Natural killer cell (primary cell): ENCODE results near the gene LIMS1. TPM values are rescaled to one million over a fixed set of nuclear protein-coding genes. Genes with fewer than 3 reads are reported as not detected.
"Not testable (repeated sequence)": the region's sequence is repeated elsewhere in the genome, so short reads cannot be mapped to it uniquely, and the experiment has no call there.

Experiments used
- ATAC-seq, 3 donors: fragments of 150-1000 bp in 2 of 3; fragments of 200-7000 bp in 1 of 3; cut with Tn5 transposase; 1 replicate in 1 of 3; 2 replicates in 2 of 3; pipeline ENCODE4 v1.10.0; 2021; ENCODE audit warnings: mild to moderate bottlenecking in 2 of 3, moderate library complexity in 2 of 3
- DNase-seq, 2 donors: peaks; one replicate each; pipeline versions ENCODE4 v3.0.0 to v3.0.0-alpha.2; 2013 to 2021; ENCODE audit warnings: mixed read lengths in 1 of 2
- H3K27ac ChIP-seq: one replicate; pipeline ENCODE4 v1.5.1; 2013; ENCODE audit warnings: mild to moderate bottlenecking, low read length
- H3K27me3 ChIP-seq: one replicate; pipeline ENCODE4 v1.6.1; 2013; ENCODE audit warnings: low read length; ENCODE audit not compliant: control insufficient read depth, insufficient read depth
- H3K36me3 ChIP-seq: one replicate; pipeline ENCODE4 v1.6.1; 2013; ENCODE audit warnings: low read length; ENCODE audit not compliant: control insufficient read depth, insufficient read depth
- H3K4me1 ChIP-seq: one replicate; pipeline ENCODE4 v1.6.1; 2013; ENCODE audit warnings: low read length; ENCODE audit not compliant: control insufficient read depth, insufficient read depth
- H3K4me3 ChIP-seq: one replicate; pipeline ENCODE4 v1.5.1; 2013; ENCODE audit warnings: low read length
- H3K9me3 ChIP-seq: one replicate; pipeline ENCODE4 v1.6.1; 2013; ENCODE audit warnings: low read length; ENCODE audit not compliant: control insufficient read depth, insufficient read depth
- H3K27ac Mint-ChIP-seq, 2 donors: one replicate each; pipeline ENCODE4 v1.8.0; 2022; ENCODE audit warnings: mild to moderate bottlenecking in 2 of 2, mixed read lengths in 2 of 2, moderate library complexity in 1 of 2
- H3K27me3 Mint-ChIP-seq, 2 donors: one replicate each; pipeline ENCODE4 v1.8.0; 2022; ENCODE audit warnings: low read depth in 2 of 2, mixed read lengths in 2 of 2
- H3K36me3 Mint-ChIP-seq: one replicate; pipeline ENCODE4 v1.8.0; 2022; ENCODE audit warnings: mixed read lengths
- H3K4me1 Mint-ChIP-seq, 2 donors: one replicate each; pipeline ENCODE4 v1.8.0; 2022; ENCODE audit warnings: mixed read lengths in 2 of 2
- H3K4me3 Mint-ChIP-seq: one replicate; pipeline ENCODE4 v1.8.0; 2022; ENCODE audit warnings: mild to moderate bottlenecking, moderate library complexity, mixed read lengths
- H3K9me3 Mint-ChIP-seq, 2 donors: one replicate each; pipeline ENCODE4 v1.8.0; 2022; ENCODE audit warnings: mixed read lengths in 2 of 2
- WGBS: methylation state at CpG from one replicate; pipeline ENCODE4 v1.1.7; 2013; ENCODE audit warnings: missing lambda C conversion rate; ENCODE audit not compliant: insufficient coverage; 5-methylcytosine and 5-hydroxymethylcytosine counted together
- intact Hi-C: fragments of 100-400 bp; cut with micrococcal nuclease; formaldehyde crosslinking; loops from one replicate; pipeline ENCODE4 v1.14.2; 2022
- total RNA-seq, 4 donors: library from RNA; stranded (reverse); fragments of 120-200 nt in 1 of 4; gene quantifications; one replicate each; pipeline versions ENCODE4 v1.2.3 to v1.2.4, GENCODE V29; 2013 to 2022
- TF ChIP-seq, protein P1 (sequence below): fragments of 200-600 bp; IDR thresholded peaks from one replicate; pipeline ENCODE4 v1.8.0; 2022; ENCODE audit warnings: antibody characterized with exemption

The LIMS1 gene
- total RNA-seq, 3 donors from 2014 or later (not counting 1 experiment from before 2014, with no cell fraction given), result 31.6 to 41.4 (median 34.8) TPM

DNA sequence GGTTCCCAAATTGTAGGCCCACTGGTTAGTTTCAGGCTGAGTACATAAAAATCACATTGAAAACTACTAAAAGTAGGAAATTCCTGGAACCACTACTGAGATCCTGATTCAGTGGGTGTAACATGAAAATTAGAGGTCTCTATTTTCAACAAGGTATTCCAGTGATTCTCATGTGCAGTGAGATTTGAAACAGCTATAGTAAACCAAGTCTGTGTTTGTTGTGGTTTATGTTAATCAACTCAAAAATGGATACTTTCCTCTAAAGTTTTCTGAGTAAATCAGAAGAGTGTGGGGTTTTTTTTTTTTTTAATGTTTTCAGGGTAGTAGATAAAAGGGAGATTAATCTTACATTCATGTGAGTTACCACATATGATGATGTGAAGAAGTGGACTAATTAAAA lies 42.4 kb upstream of the LIMS1 start:
- intact Hi-C loops, result no loop called here

DNA sequence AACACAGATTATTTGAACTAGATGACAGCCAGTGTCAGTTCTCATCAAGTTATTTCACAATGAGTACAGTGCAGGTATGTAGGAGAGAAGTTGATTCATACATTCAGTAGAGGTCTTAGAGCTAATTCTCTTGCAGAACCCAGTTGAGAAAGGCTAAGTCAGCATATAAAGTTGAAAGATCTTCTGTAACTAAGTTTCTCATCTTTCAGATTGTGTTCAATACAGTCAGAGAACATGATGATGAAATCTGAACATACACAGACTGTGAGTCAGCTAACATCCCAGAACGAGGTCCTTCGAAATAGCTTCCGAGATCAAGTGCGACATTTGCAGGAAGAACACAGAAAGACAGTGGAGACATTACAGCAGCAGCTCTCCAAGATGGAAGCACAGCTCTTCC lies 41.9 kb upstream of the LIMS1 start:
- 95% methylated on average over 4 of the region's 4 CpGs for WGBS
- no peaks in the 10 kb centered on the region for H3K4me1 ChIP-seq
- DNase-seq (no peak), ATAC-seq (no peak)
- H3K4me3 ChIP-seq, result no peak overlapping the region
- no peaks in the 10 kb centered on the region for H3K27me3 Mint-ChIP-seq
- H3K4me3 Mint-ChIP-seq, result no peak overlapping the region
- H3K36me3 Mint-ChIP-seq, result peaks cover 12% of the 10 kb centered on the region
- no peaks in the 10 kb centered on the region for H3K9me3 ChIP-seq
- no peaks in the 10 kb centered on the region for H3K27me3 ChIP-seq
- intact Hi-C loops, result no loop called here
- TF ChIP-seq, protein P1, sequence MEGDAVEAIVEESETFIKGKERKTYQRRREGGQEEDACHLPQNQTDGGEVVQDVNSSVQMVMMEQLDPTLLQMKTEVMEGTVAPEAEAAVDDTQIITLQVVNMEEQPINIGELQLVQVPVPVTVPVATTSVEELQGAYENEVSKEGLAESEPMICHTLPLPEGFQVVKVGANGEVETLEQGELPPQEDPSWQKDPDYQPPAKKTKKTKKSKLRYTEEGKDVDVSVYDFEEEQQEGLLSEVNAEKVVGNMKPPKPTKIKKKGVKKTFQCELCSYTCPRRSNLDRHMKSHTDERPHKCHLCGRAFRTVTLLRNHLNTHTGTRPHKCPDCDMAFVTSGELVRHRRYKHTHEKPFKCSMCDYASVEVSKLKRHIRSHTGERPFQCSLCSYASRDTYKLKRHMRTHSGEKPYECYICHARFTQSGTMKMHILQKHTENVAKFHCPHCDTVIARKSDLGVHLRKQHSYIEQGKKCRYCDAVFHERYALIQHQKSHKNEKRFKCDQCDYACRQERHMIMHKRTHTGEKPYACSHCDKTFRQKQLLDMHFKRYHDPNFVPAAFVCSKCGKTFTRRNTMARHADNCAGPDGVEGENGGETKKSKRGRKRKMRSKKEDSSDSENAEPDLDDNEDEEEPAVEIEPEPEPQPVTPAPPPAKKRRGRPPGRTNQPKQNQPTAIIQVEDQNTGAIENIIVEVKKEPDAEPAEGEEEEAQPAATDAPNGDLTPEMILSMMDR, result no peak
- no peaks in the 10 kb centered on the region for H3K9me3 Mint-ChIP-seq
- H3K27ac Mint-ChIP-seq, result no peak overlapping the region
- peaks cover 55% of the 10 kb centered on the region for H3K36me3 ChIP-seq
- no peak overlapping the region for H3K27ac ChIP-seq
- H3K4me1 Mint-ChIP-seq, result no peaks in the 10 kb centered on the region

More for the DNA sequence above, 42.4 kb upstream of the LIMS1 start:
- no peak for ATAC-seq
- TF ChIP-seq, protein P1, result no peak
- peaks cover 12% of the 10 kb centered on the region for H3K36me3 Mint-ChIP-seq
- Histone ChIP-seq H3K4me3 (no peak overlapping the region), H3K27ac (no peak overlapping the region), H3K27me3 (no peaks in the 10 kb centered on the region), H3K9me3 (no peaks in the 10 kb centered on the region), H3K4me1 (no peaks in the 10 kb centered on the region), H3K36me3 (peaks cover 58% of the 10 kb centered on the region)
- H3K4me3 Mint-ChIP-seq, result no peak overlapping the region
- no peaks in the 10 kb centered on the region for H3K9me3 Mint-ChIP-seq
- DNase-seq, result no peak
- H3K4me1 Mint-ChIP-seq, result no peaks in the 10 kb centered on the region
- no peaks in the 10 kb centered on the region for H3K27me3 Mint-ChIP-seq
- no peak overlapping the region for H3K27ac Mint-ChIP-seq

DNA sequence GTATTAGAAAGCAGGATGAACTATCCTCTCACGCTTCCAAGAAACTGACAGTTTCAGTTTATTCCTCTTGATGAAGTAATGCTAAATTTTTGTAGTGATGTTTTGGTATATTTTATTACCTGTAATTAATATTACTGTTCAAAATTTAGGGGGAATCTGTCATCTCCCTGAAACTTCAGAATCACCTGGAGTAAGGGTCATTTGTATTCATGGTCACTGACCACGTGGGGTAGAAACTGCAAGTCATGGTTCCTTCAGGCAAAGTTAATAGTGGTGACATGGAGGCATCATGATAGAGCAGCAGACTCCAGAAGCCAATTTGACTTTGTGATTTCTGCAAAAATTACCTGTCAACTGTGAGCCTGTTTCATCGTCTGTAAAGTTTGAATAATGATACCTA lies 38.1 kb upstream of the LIMS1 start:
- WGBS, result no CpG with 5 or more reads among the region's 3 CpGs
- H3K27ac Mint-ChIP-seq, H3K4me3 Mint-ChIP-seq, H3K27ac ChIP-seq, H3K9me3 ChIP-seq, H3K9me3 Mint-ChIP-seq, ATAC-seq, H3K27me3 ChIP-seq, H3K4me3 ChIP-seq, H3K4me1 ChIP-seq, H3K27me3 Mint-ChIP-seq, intact Hi-C loops, H3K4me1 Mint-ChIP-seq, DNase-seq: not testable (repeated sequence)
- peaks cover 31% of the 10 kb centered on the region for H3K36me3 ChIP-seq
- H3K36me3 Mint-ChIP-seq, result peaks cover 12% of the 10 kb centered on the region

DNA sequence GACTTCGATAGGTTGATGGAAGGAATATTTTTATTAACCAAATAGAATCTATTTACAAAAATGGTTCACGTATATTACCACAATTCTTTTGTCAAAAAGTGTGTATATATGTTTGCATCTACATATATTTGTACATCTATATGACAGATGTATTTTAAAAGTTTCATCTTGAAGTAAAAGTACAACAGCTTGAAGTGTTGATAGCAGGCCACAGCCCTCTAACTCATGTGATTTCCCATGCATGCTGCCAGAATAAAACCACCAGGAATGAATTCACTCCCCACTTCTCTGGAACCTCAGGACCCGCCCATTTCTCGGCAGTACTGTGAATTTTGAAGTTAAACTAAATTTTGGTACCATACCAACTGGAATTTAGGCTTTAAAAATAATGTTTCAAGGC lies 26.6 kb upstream of the LIMS1 start:
- H3K27ac Mint-ChIP-seq, H3K4me3 Mint-ChIP-seq, H3K36me3 Mint-ChIP-seq, H3K4me1 Mint-ChIP-seq, H3K27me3 Mint-ChIP-seq, H3K27ac ChIP-seq, DNase-seq, H3K4me1 ChIP-seq, H3K27me3 ChIP-seq, H3K36me3 ChIP-seq, ATAC-seq, H3K4me3 ChIP-seq, intact Hi-C loops, H3K9me3 ChIP-seq, H3K9me3 Mint-ChIP-seq: not testable (repeated sequence)
- no CpG with 5 or more reads among the region's 4 CpGs for WGBS

DNA sequence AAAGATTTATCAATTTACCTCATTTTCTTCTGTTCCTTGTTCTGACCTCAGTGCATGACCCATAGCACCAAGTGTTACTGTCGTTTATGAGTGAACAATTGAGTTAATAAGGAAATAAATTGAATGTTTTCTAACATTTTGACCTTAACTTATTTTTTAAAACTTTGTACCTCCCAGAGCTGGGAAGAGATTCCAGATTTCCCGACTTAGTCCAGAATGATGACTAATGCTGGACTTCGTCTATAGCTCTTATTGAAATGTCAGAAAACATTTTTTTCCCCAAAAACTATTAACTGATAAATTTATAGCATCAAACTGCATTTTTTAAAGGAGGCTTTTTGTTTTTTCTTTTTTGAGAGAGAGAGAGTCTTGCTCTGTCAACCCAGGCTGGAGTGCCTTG lies 21.8 kb upstream of the LIMS1 start:
- H3K27ac Mint-ChIP-seq, H3K27ac ChIP-seq, H3K9me3 Mint-ChIP-seq, H3K36me3 ChIP-seq, H3K27me3 Mint-ChIP-seq, H3K9me3 ChIP-seq, DNase-seq, H3K4me3 ChIP-seq, H3K4me1 Mint-ChIP-seq, ATAC-seq, intact Hi-C loops, H3K27me3 ChIP-seq, H3K4me3 Mint-ChIP-seq, H3K36me3 Mint-ChIP-seq, H3K4me1 ChIP-seq: not testable (repeated sequence)
- WGBS, result no CpG with 5 or more reads among the region's 3 CpGs

DNA sequence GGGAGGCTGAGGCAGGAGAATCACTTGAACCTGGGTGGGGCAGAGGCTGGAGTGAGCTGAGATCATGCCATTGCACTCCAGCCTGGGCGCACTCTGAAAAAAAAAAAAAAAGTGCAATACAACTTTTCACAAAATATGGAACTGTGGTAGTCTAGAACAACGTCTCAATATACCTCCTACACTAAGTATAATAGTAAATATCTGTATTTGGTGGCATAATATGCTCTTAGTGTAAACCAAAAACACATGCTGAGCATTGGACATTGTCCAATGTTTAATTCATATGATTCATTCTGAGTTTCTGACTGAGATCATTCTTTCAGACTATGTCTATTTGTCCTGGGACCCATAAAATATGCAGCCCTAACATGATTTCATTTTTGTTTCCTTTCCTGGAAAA lies 19.8 kb upstream of the LIMS1 start:
- H3K4me1 ChIP-seq, intact Hi-C loops, H3K27me3 ChIP-seq, H3K36me3 ChIP-seq, DNase-seq, H3K4me1 Mint-ChIP-seq, H3K4me3 Mint-ChIP-seq, H3K4me3 ChIP-seq, H3K27me3 Mint-ChIP-seq, H3K27ac ChIP-seq, H3K9me3 Mint-ChIP-seq, ATAC-seq, H3K9me3 ChIP-seq, H3K27ac Mint-ChIP-seq: not testable (repeated sequence)
- no CpG with 5 or more reads among the region's 2 CpGs for WGBS
- H3K36me3 Mint-ChIP-seq, result peaks cover 14% of the 10 kb centered on the region

DNA sequence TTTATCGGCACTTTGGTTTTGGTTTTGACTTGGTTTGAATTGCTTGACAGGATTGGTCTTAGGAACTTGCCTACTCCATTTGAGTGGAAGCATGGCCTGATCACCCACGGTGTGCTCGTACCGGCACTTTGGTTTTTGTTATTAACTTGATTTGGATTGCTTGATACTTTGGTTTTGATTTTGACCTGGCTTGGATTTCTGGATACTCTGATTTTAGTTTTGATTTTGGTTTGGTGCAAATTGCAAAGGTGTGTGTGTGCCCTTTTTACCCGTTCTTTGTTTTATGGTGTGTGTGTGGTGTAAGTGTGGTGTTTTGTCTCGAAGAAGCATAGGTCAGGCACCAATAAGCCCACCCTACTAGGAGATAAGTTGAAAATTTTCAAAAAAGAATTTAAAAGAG lies 9.6 kb upstream of the LIMS1 start:
- H3K4me1 Mint-ChIP-seq, H3K4me3 ChIP-seq, H3K27ac Mint-ChIP-seq, H3K9me3 Mint-ChIP-seq, H3K27me3 ChIP-seq, DNase-seq, H3K9me3 ChIP-seq, H3K36me3 Mint-ChIP-seq, ATAC-seq, intact Hi-C loops, H3K4me1 ChIP-seq, H3K27ac ChIP-seq, H3K4me3 Mint-ChIP-seq, H3K36me3 ChIP-seq, H3K27me3 Mint-ChIP-seq: not testable (repeated sequence)
- no CpG with 5 or more reads among the region's 6 CpGs for WGBS
